GM19035 (cell line): Measurements from ENCODE around the gene MYO5A.
A peak's percentile ranks its signal among the peaks of the same experiment; 100 is the strongest.

ENCODE experiments used
- ATAC-seq: cut with Tn5 transposase; IDR thresholded peaks from one replicate; pipeline ENCODE4 v1.9.1; 2021; ENCODE audit not compliant: unreplicated experiment

The MYO5A gene

GRCh38 chr15:52338058-52338457 lies 190.6 kb downstream of the MYO5A start:
- no peak for ATAC-seq

GRCh38 chr15:52337198-52337853 lies 191.4 kb downstream of the MYO5A start:
- no peak for ATAC-seq

- ATAC-seq, result no peak
Observed at GRCh38 chr15:52336529-52336928, 192.2 kb downstream of the MYO5A start.

- ATAC-seq, result no peak
Observed at GRCh38 chr15:52334491-52335160, 194.1 kb downstream of the MYO5A start.

GRCh38 chr15:52331490-52332240 lies 197.0 kb downstream of the MYO5A start:
- peak; percentile 76 for ATAC-seq

- ATAC-seq, result no peak
Observed at GRCh38 chr15:52329987-52330386, 198.7 kb downstream of the MYO5A start.

GRCh38 chr15:52329150-52329549 lies 199.5 kb downstream of the MYO5A start:
- ATAC-seq, result no peak

- no peak for ATAC-seq
Observed at GRCh38 chr15:52328680-52329079, 200.0 kb downstream of the MYO5A start.

- ATAC-seq, result no peak
Observed at GRCh38 chr15:52326756-52327155, 201.9 kb downstream of the MYO5A start.

GRCh38 chr15:52324109-52324508 lies 204.6 kb downstream of the MYO5A start:
- ATAC-seq, result no peak

GRCh38 chr15:52318729-52319500 lies 209.8 kb downstream of the MYO5A start:
- ATAC-seq, result no peak

GRCh38 chr15:52317688-52318087 lies 211.0 kb downstream of the MYO5A start:
- ATAC-seq, result no peak

- ATAC-seq, result no peak
Observed at GRCh38 chr15:52317022-52317421, 211.7 kb downstream of the MYO5A start.

GRCh38 chr15:52309154-52309548 lies 219.5 kb downstream of the MYO5A start:
- ATAC-seq, result no peak

GRCh38 chr15:52308446-52309153 lies 220.1 kb downstream of the MYO5A start:
- no peak for ATAC-seq

GRCh38 chr15:52307847-52308246 lies 220.8 kb downstream of the MYO5A start:
- ATAC-seq, result no peak

- no peak for ATAC-seq
Observed at GRCh38 chr15:52306270-52306669, 222.4 kb downstream of the MYO5A start.

GRCh38 chr15:52303093-52303772 lies 225.4 kb downstream of the MYO5A start:
- no peak for ATAC-seq

- ATAC-seq, result no peak
Observed at GRCh38 chr15:52301265-52301847, 227.3 kb downstream of the MYO5A start.
